Measurements from ENCODE around the gene GRID1.

GRCh38 chr10:86139066-86139657 lies 227.4 kb downstream of the GRID1 start:
- TF ChIP-seq CTCF (IDR thresholded peaks at IDR 0.05; ENCODE audit: insufficient read depth, low read depth, low read length) (no peak), EZH2 (IDR thresholded peaks at IDR 0.05; ENCODE audit: insufficient read depth, low read length) (no peak)
